Measurements from ENCODE around the gene AIRE.

Gene AIRE

DNA sequence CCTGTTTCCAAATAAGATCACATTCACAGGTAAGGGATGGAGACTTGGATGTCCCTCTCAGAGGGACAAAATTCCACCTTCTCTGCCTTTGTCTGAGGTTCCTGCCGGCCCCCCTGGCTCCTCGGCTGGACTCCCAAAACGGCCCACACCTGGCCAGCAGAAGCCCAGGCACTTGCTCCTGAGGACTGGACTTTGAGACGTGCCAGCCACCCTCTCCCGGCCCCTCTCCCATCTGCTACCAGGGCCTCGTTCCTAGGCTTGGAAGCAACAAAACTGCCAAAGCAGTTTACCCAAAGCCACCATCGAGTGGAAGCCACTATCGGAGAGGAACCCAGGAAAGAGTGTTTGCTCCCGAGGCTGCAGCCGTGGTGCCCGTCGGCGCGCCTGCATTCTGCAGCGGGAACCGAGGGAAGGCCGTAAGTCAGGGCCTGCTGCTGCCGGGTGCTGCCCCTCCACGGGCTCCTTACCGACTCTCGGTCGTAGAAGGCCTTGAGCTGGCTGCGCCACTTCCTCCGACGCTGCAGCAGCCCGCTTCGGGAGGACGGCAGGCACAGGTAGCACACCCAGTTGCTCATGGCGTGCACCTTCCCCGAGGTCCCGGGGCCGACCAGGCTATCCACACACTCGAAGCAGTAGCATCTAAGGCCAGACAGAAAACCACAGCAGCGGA is 27.5 kb upstream of the AIRE start:
- no peak overlapping the region for H3K4me3 ChIP-seq (replicated peaks; ENCODE audit: low read depth, low read length)
- TF ChIP-seq, protein P1, sequence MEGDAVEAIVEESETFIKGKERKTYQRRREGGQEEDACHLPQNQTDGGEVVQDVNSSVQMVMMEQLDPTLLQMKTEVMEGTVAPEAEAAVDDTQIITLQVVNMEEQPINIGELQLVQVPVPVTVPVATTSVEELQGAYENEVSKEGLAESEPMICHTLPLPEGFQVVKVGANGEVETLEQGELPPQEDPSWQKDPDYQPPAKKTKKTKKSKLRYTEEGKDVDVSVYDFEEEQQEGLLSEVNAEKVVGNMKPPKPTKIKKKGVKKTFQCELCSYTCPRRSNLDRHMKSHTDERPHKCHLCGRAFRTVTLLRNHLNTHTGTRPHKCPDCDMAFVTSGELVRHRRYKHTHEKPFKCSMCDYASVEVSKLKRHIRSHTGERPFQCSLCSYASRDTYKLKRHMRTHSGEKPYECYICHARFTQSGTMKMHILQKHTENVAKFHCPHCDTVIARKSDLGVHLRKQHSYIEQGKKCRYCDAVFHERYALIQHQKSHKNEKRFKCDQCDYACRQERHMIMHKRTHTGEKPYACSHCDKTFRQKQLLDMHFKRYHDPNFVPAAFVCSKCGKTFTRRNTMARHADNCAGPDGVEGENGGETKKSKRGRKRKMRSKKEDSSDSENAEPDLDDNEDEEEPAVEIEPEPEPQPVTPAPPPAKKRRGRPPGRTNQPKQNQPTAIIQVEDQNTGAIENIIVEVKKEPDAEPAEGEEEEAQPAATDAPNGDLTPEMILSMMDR (IDR thresholded peaks at IDR 0.05; ENCODE audit: low read depth, low read length, missing control alignments): no peak

DNA sequence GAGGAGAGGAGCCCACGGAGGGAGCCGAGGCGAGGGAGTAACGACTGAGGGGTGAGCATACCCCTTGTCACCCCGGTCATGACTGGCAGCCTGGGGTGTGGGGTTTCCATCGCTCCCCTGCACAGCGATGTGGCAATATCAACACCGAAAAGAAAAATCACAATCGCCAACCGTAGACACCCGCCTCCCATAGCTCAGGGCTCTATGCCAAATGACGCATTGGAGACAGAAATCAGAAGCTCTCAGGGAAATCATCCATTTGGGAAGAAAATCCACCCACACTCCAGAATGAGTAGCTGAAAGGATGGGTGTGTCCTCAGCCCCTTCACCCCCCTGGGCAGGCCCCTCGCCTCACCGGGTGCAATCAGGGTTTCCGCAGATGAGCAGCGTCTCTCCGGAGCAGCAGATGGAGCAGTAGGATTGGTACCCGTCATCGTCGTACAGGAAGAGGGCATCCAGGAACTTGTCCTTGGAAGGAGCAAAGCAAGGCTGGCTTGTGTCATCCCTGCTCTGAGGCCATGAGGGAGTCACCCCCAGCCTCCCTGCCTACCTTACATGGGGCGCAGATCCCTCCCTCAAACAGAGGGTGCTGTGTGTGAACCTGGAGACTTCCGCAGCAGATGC is 26.5 kb upstream of the AIRE start:
- no peak for DNase-seq (ENCODE audit: extremely low read depth, low read depth)
- TF ChIP-seq, protein P1 (IDR thresholded peaks at IDR 0.05; ENCODE audit: low read depth, low read length, missing control alignments): no peak

More for the DNA sequence above, 27.5 kb upstream of the AIRE start:
- no peak for DNase-seq (ENCODE audit: extremely low read depth, low read depth)

DNA sequence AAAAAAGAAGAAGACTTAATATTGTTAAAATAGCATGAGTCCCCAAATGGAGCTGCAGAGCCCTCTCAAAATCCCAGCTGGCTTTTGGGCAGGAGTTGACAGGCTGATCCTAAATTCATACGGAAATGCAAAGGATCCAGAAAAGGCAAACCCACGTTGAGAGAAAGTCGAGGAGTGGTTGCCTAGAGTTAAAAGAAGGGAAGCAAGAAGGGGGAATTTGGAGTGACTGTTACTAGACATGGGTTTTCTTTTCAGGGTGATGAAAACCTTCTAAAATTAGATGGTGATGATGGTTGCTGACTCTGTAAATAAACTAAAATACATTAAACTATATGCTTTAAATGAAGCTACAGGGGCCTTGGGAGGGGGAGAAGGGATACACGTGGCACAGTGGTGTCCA is 25.6 kb upstream of the AIRE start:
- TF ChIP-seq, protein P1 (IDR thresholded peaks at IDR 0.05; ENCODE audit: low read depth, low read length, missing control alignments): no peak
- no peak overlapping the region for H3K4me3 ChIP-seq (replicated peaks; ENCODE audit: low read depth, low read length)
- DNase-seq (ENCODE audit: extremely low read depth, low read depth): no peak

More for the DNA sequence above, 26.5 kb upstream of the AIRE start:
- H3K4me3 ChIP-seq (replicated peaks; ENCODE audit: low read depth, low read length): no peak overlapping the region

DNA sequence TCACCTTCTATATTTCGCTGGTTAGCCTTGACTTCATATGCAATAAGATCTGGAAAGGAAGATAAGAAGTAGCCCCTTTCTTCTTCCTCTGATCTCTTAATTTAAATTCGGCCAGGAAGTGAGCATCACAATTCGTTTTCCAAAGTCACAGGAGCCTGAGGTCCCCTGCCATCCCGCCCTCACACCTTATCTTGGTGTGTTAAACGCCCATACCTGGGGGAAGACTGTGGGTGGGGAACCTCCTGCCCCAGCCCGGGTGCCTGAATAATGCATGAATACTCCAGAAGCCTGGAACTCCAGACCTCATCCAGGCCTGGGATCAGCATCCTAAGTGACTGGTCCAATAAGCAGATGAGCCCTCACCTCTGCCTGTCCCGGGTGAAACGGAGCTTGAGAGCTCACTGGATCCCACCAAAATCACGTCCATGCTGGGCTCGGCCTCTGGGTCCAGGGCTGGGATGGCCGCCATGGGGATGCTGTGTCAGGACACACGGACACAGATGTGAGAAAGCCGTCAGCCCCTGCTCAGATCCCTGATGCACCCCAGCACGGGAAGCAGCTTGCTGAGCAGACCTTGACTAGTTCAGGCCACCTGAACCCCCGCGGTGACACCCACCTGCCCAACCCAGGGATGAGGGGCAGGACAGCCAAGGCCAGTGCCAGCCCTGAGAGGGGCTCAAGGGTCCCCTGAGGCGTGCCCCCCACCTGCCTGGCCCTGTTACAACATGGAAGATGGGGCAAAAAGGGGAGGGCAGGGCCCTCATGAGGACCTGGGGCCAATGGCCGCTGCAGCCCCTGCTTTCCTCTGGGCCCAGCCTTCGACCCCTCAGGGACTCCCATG is 24.7 kb upstream of the AIRE start:
- no peak for DNase-seq (ENCODE audit: extremely low read depth, low read depth)
- TF ChIP-seq, protein P1 (IDR thresholded peaks at IDR 0.05; ENCODE audit: low read depth, low read length, missing control alignments): no peak
- H3K4me3 ChIP-seq (replicated peaks; ENCODE audit: low read depth, low read length): no peak overlapping the region

DNA sequence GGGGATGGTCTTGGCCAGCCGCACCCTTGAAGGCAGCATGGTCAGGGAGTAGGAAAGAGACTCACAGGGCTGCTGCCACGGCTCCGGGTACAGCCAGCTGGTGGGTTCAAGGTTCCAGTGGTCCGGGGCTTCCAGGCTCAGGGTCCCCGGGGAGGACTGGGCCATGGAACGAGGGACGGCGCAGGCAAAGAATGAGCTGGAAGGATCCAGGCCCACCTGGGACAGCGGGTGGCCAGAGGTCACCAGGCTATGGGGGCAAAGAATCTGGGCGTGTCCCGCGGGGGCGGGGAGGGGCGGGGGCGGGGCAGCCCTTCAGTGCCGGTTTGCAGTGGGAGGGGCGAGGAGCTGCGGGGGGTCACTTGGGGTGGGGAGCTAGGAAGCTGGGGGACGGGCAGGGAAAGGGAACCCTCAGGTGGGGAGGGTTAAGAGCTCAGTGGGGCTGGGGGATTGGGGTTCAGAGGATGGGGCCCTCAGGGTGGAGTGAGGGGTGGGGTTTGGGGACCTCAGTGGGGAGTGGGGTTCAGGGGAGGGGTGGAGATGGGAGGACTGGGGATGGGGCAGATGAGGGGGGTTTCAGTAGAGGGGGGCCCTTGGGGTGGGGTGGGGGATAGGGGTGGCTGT is 23.9 kb upstream of the AIRE start, which contains the start of gene DNMT3L:
Gene DNMT3L (minus strand): TSS at position 223 of the 621 bp plus-strand sequence. CDS start 638 bp downstream, outside the sequence.
- DNase-seq (ENCODE audit: extremely low read depth, low read depth): no peak
- TF ChIP-seq, protein P1 (IDR thresholded peaks at IDR 0.05; ENCODE audit: low read depth, low read length, missing control alignments): no peak
- no peak within 1 kb of the TSS for H3K4me3 ChIP-seq (replicated peaks; ENCODE audit: low read depth, low read length)

DNA sequence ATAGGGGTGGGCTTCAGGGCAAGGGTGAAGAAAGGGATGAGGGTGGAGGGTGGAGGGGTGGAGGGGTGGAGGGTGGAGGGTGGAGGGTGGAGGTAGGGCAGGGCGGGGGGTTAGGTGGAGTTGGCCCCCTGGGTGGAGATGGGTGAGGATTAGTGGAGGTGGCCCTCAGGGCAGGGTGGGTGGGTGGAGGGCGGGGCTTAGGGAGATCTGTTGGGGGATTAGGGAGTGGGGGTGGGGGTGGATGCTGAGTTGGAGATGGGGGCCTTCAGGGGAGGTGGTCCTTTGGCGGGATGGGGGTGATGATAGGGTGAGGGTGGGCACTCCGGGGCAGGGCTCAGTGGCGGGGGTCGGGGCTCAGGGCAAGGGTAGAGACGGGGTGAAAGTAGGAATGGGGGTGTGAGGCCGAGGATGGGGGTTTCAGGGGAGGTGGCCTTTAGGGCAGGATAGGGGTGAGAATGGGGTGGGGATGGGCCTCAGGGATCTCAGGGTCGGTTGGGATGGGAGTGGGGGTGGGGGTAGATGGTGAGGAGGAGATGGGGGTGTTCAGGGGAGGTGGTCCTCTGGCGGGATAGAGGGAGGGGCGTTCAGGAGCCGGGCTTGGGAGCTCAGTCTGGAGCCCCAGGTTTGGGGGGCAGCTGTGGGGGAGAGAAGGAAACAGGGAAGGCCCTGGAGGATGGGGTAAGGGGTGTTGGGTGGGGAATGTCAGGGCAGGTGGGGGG is 23.2 kb upstream of the AIRE start:
- DNase-seq (ENCODE audit: extremely low read depth, low read depth): no peak
- H3K4me3 ChIP-seq (replicated peaks; ENCODE audit: low read depth, low read length): no peak overlapping the region
- TF ChIP-seq, protein P1 (IDR thresholded peaks at IDR 0.05; ENCODE audit: low read depth, low read length, missing control alignments): no peak
